NOMO-1 treated with dmso at 0.1 percent for 144 hours (cell line): ENCODE data around the gene CEP112.
"Not testable (repeated sequence)": the region's sequence is repeated elsewhere in the genome, so short reads cannot be mapped to it uniquely, and the experiment has no call there.

Experiments used
- DNase-seq: peaks from one replicate; lab custom pipeline; 2025; ENCODE audit not compliant: unreplicated experiment; lab: John Stamatoyannopoulos, UW

The CEP112 gene

GRCh38 chr17:66085221-66085620 is 106.7 kb downstream of the CEP112 start:
- no peak for DNase-seq

GRCh38 chr17:66080670-66081069 is 111.3 kb downstream of the CEP112 start:
- not testable (repeated sequence) for DNase-seq

- DNase-seq, result no peak
These were observed 115.3 kb downstream of the CEP112 start for GRCh38 chr17:66076546-66077190.

- DNase-seq, result no peak
These were observed 118.5 kb downstream of the CEP112 start for GRCh38 chr17:66073384-66073783.

- DNase-seq, result no peak
These were observed 128.2 kb downstream of the CEP112 start for GRCh38 chr17:66063686-66064085.

GRCh38 chr17:66056148-66056547 is 135.8 kb downstream of the CEP112 start:
- DNase-seq, result no peak

- DNase-seq, result no peak
These were observed 137.7 kb downstream of the CEP112 start for GRCh38 chr17:66054242-66054641.

- no peak for DNase-seq
These were observed 147.8 kb downstream of the CEP112 start for GRCh38 chr17:66044083-66044482.

- DNase-seq, result no peak
These were observed 148.5 kb downstream of the CEP112 start for GRCh38 chr17:66043419-66043818.

- DNase-seq, result no peak
These were observed 151.5 kb downstream of the CEP112 start for GRCh38 chr17:66040402-66040801.

GRCh38 chr17:66038125-66038524 is 153.8 kb downstream of the CEP112 start:
- no peak for DNase-seq

GRCh38 chr17:66037221-66037620 is 154.7 kb downstream of the CEP112 start:
- DNase-seq, result no peak

- no peak for DNase-seq
These were observed 159.7 kb downstream of the CEP112 start for GRCh38 chr17:66032082-66032712.

- no peak for DNase-seq
These were observed 166.4 kb downstream of the CEP112 start for GRCh38 chr17:66025551-66025950.

GRCh38 chr17:66021757-66022156 is 170.2 kb downstream of the CEP112 start:
- no peak for DNase-seq

GRCh38 chr17:66018786-66019185 is 173.1 kb downstream of the CEP112 start:
- no peak for DNase-seq

GRCh38 chr17:66016231-66016630 is 175.7 kb downstream of the CEP112 start:
- DNase-seq, result no peak

GRCh38 chr17:66008680-66009079 is 183.3 kb downstream of the CEP112 start:
- no peak for DNase-seq

GRCh38 chr17:66006654-66007053 is 185.3 kb downstream of the CEP112 start:
- DNase-seq, result no peak

- DNase-seq, result no peak
These were observed 189.1 kb downstream of the CEP112 start for GRCh38 chr17:66002812-66003211.

- no peak for DNase-seq
These were observed 189.8 kb downstream of the CEP112 start for GRCh38 chr17:66002063-66002585.

- DNase-seq, result no peak
These were observed 191.7 kb downstream of the CEP112 start for GRCh38 chr17:66000216-66000615.

GRCh38 chr17:65998675-65999074 is 193.3 kb downstream of the CEP112 start:
- DNase-seq, result no peak
